ENCODE measurements around the gene AKIRIN1. TPM values are rescaled to one million over a fixed set of nuclear protein-coding genes. Genes with fewer than 3 reads are reported as not detected.

AKIRIN1 gene
- total and polyA plus RNA-seq, 10 of the 15 experiments (the other 5 are each of a cell fraction or from before 2014, with no cell fraction given), result 7.5 to 72.3 (median 50.4) TPM

- TF ChIP-seq, protein P1, sequence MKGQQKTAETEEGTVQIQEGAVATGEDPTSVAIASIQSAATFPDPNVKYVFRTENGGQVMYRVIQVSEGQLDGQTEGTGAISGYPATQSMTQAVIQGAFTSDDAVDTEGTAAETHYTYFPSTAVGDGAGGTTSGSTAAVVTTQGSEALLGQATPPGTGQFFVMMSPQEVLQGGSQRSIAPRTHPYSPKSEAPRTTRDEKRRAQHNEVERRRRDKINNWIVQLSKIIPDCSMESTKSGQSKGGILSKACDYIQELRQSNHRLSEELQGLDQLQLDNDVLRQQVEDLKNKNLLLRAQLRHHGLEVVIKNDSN (IDR thresholded peaks at IDR 0.05; ENCODE audit: borderline replicate concordance, extremely low read length, insufficient read depth, low read depth, low read length), result no peak
- TF ChIP-seq ZZZ3 (IDR thresholded peaks at IDR 0.05; ENCODE audit: control insufficient read depth, insufficient read length, low read depth), result no peak
- no peak for TF ChIP-seq CHD1 (IDR thresholded peaks at IDR 0.05; ENCODE audit: low read depth, low read length)
- TF ChIP-seq BACH1 (IDR thresholded peaks at IDR 0.05; ENCODE audit: borderline replicate concordance), result peak; percentile 56; the same call in 1 of the 2 replicates
- peak; percentile 10 for TF ChIP-seq MEF2B (IDR thresholded peaks at IDR 0.05; ENCODE audit: partially characterized antibody, poor library complexity, severe bottlenecking)
- no peak for TF ChIP-seq TBL1XR1 (IDR thresholded peaks at IDR 0.05; ENCODE audit: low read depth, low read length)
- TF ChIP-seq CREM (IDR thresholded peaks at IDR 0.05; ENCODE audit: low read depth), result peak; percentile 94
- TF ChIP-seq, protein P2, sequence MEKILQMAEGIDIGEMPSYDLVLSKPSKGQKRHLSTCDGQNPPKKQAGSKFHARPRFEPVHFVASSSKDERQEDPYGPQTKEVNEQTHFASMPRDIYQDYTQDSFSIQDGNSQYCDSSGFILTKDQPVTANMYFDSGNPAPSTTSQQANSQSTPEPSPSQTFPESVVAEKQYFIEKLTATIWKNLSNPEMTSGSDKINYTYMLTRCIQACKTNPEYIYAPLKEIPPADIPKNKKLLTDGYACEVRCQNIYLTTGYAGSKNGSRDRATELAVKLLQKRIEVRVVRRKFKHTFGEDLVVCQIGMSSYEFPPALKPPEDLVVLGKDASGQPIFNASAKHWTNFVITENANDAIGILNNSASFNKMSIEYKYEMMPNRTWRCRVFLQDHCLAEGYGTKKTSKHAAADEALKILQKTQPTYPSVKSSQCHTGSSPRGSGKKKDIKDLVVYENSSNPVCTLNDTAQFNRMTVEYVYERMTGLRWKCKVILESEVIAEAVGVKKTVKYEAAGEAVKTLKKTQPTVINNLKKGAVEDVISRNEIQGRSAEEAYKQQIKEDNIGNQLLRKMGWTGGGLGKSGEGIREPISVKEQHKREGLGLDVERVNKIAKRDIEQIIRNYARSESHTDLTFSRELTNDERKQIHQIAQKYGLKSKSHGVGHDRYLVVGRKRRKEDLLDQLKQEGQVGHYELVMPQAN (conservative IDR thresholded peaks at IDR 0.05), result peak; percentile 71; the same call in 1 of the 2 replicates
- no peak for TF ChIP-seq TCF7 (IDR thresholded peaks at IDR 0.05; ENCODE audit: borderline replicate concordance)
- TF ChIP-seq, protein P3, sequence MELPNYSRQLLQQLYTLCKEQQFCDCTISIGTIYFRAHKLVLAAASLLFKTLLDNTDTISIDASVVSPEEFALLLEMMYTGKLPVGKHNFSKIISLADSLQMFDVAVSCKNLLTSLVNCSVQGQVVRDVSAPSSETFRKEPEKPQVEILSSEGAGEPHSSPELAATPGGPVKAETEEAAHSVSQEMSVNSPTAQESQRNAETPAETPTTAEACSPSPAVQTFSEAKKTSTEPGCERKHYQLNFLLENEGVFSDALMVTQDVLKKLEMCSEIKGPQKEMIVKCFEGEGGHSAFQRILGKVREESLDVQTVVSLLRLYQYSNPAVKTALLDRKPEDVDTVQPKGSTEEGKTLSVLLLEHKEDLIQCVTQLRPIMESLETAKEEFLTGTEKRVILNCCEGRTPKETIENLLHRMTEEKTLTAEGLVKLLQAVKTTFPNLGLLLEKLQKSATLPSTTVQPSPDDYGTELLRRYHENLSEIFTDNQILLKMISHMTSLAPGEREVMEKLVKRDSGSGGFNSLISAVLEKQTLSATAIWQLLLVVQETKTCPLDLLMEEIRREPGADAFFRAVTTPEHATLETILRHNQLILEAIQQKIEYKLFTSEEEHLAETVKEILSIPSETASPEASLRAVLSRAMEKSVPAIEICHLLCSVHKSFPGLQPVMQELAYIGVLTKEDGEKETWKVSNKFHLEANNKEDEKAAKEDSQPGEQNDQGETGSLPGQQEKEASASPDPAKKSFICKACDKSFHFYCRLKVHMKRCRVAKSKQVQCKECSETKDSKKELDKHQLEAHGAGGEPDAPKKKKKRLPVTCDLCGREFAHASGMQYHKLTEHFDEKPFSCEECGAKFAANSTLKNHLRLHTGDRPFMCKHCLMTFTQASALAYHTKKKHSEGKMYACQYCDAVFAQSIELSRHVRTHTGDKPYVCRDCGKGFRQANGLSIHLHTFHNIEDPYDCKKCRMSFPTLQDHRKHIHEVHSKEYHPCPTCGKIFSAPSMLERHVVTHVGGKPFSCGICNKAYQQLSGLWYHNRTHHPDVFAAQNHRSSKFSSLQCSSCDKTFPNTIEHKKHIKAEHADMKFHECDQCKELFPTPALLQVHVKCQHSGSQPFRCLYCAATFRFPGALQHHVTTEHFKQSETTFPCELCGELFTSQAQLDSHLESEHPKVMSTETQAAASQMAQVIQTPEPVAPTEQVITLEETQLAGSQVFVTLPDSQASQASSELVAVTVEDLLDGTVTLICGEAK (IDR thresholded peaks at IDR 0.05; ENCODE audit: borderline replicate concordance), result peak; percentile 65; the same call in 1 of the 2 replicates
- no peak for TF ChIP-seq MYB (IDR thresholded peaks at IDR 0.05; ENCODE audit: borderline replicate concordance, low read depth, low read length)
- no peak; the same call in 1 of the 2 replicates for TF ChIP-seq POLR2AphosphoS2 (IDR thresholded peaks at IDR 0.05; ENCODE audit: low read depth, low read length)
- peak; percentile 96; the same call in 1 of the 2 replicates for TF ChIP-seq EZH2 (IDR thresholded peaks at IDR 0.05; ENCODE audit: borderline replicate concordance, control insufficient read depth, low read depth, low read length)
- TF ChIP-seq KAT2A (conservative IDR thresholded peaks at IDR 0.05; ENCODE audit: control insufficient read depth, low read depth, low read length), result no peak
- TF ChIP-seq IKZF2 (IDR thresholded peaks at IDR 0.05), result peak; percentile 42 to 62
- TF ChIP-seq GABPA (IDR thresholded peaks at IDR 0.05; ENCODE audit: low read depth), result peak; percentile 54
- TF ChIP-seq DPF2 (IDR thresholded peaks at IDR 0.05), result no peak
- TF ChIP-seq GATAD2B (conservative IDR thresholded peaks at IDR 0.05; ENCODE audit: low read depth), result peak; percentile 43; the same call in 1 of the 2 replicates
These were observed 35.2 kb downstream of the AKIRIN1 start, which contains the start of gene NDUFS5 (continued) for GRCh38 chr1:39026051-39026865.
